Tibial artery (tissue), 4 donors: Measurements from ENCODE around the gene TMEM164.

Experiments
- DNase-seq, 2 donors: peaks; one replicate each; pipeline ENCODE4 v3.0.0-alpha.2; 2019
- H3K27ac ChIP-seq, 2 donors: fragments of 200-600 bp; sonication (generic) in 1 of 2; 1 replicate in 1 of 2; 2 replicates in 1 of 2; pipeline ENCODE4 v1.5.1; 2018 to 2019; ENCODE audit warnings: mild to moderate bottlenecking in 1 of 2
- H3K27me3 ChIP-seq, 2 donors: fragments of 200-600 bp; sonication (generic) in 1 of 2; one replicate each; pipeline versions ENCODE4 v1.5.1 to v1.6.0; 2016 to 2019
- H3K36me3 ChIP-seq, 3 donors: fragments of 200-600 bp; sonication (generic) in 2 of 3; one replicate each; pipeline ENCODE4 v1.5.1; 2016 to 2019; ENCODE audit warnings: mild to moderate bottlenecking in 2 of 3
- H3K4me1 ChIP-seq, 4 donors: fragments of 200-600 bp; sonication (generic) in 2 of 4; 1 replicate in 3 of 4; 2 replicates in 1 of 4; pipeline ENCODE4 v1.5.1; 2016 to 2019
- H3K4me3 ChIP-seq, 2 donors: fragments of 200-600 bp; sonication (generic) in 1 of 2; 1 replicate in 1 of 2; 2 replicates in 1 of 2; pipeline ENCODE4 v1.5.1; 2018 to 2019; ENCODE audit warnings: mild to moderate bottlenecking in 2 of 2
- H3K9me3 ChIP-seq, 3 donors: fragments of 200-600 bp; sonication (generic) in 1 of 3; one replicate each; pipeline ENCODE4 v1.5.1; 2016 to 2019
- CTCF ChIP-seq, 2 experiments: fragments of 200-600 bp in 1 of 2; fragments of 450-650 bp in 1 of 2; IDR thresholded peaks; one replicate each; pipeline ENCODE4 v1.5.1; 2017 to 2019; ENCODE audit warnings: antibody characterized with exemption in 2 of 2, mild to moderate bottlenecking in 1 of 2, moderate library complexity in 1 of 2
- intact Hi-C: fragments of 100-400 bp; cut with DNase I; formaldehyde crosslinking; loops from one replicate; pipeline ENCODE4 v1.15.0; 2023; ENCODE audit warnings: low total_unique reads

Gene TMEM164

GRCh38 chrX:110015032-110015431 is 12.1 kb downstream of the TMEM164 start:
- no peak for TF ChIP-seq CTCF (IDR thresholded peaks at IDR 0.05)
- H3K27me3 ChIP-seq: no peaks in the 10 kb centered on the region
- no peak for DNase-seq
- H3K36me3 ChIP-seq: no peaks in the 10 kb centered on the region
- H3K9me3 ChIP-seq: no peaks in the 10 kb centered on the region
- peaks cover 0 to 9% (median 3%) of the 10 kb centered on the region in 4 donors for H3K4me1 ChIP-seq
- intact Hi-C loops: no loop called here
- H3K4me3 ChIP-seq: no peak overlapping the region
- no peak overlapping the region for H3K27ac ChIP-seq

- DNase-seq: no peak
- intact Hi-C loops: no loop called here
- no peak for TF ChIP-seq CTCF (IDR thresholded peaks at IDR 0.05)
- no peaks in the 10 kb centered on the region for H3K27me3 ChIP-seq
- no peak overlapping the region for H3K27ac ChIP-seq
- H3K4me3 ChIP-seq: no peak overlapping the region
- H3K9me3 ChIP-seq: no peaks in the 10 kb centered on the region
- peaks cover 0 to 13% (median 7%) of the 10 kb centered on the region in 4 donors for H3K4me1 ChIP-seq
- H3K36me3 ChIP-seq: no peaks in the 10 kb centered on the region
Measured at GRCh38 chrX:110015915-110016314, 13.0 kb downstream of the TMEM164 start.

GRCh38 chrX:110020536-110020935 is 17.6 kb downstream of the TMEM164 start:
- Histone ChIP-seq H3K4me3 (no peak overlapping the region), H3K9me3 (no peaks in the 10 kb centered on the region), H3K27ac (peak overlapping the region; percentile 11 to 49), H3K4me1 (peaks cover 0 to 24% (median 7%) of the 10 kb centered on the region in 4 donors), H3K27me3 (no peaks in the 10 kb centered on the region), H3K36me3 (no peaks in the 10 kb centered on the region)
- intact Hi-C loops: no loop called here
- no peak for TF ChIP-seq CTCF (IDR thresholded peaks at IDR 0.05)
- DNase-seq: no peak

DNA sequence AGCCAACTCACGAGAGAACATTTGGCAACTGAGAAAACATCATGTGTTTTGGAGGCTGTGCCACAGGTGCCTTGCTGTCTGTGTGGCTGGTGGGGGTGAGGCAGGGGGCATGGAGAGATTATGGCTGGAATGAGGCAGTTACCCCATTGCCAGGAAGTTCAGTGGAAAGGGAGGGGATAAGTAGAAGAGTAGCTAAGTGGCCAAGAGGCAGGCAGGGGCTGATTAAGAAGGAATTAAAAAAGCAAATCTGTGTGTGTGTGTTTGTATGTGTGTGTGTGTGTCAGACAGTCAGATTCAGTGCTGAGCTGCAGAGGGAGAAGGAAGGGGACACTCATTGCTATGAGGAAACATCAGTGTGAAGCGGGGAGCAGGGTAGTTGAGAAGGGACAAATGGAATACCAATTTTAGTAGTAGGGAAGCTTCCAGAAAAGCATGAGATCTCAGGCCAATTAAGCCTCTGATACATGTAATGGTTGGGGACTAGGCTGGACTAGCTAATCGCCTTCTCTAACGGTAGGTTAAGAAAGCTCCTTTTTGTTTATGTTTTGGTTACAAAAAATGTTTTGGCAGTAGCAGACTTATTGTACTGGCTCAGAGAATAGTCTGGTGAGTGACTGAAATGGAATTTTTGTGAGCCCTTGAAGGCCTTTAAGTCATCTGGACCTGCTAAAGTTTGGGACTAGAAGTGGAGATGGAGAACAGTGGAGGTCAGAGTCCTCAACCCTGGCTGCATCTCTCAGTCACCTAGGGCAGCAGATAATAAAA is 18.5 kb downstream of the TMEM164 start:
- Histone ChIP-seq H3K4me3 (no peak overlapping the region), H3K9me3 (no peaks in the 10 kb centered on the region), H3K4me1 (peaks cover 0 to 24% (median 5%) of the 10 kb centered on the region in 4 donors), H3K27me3 (no peaks in the 10 kb centered on the region), H3K36me3 (no peaks in the 10 kb centered on the region), H3K27ac (peak overlapping the region; percentile 11 to 49)
- intact Hi-C loops: no loop called here
- DNase-seq: peak in 1 of 2 donors; percentile 65
- no peak for TF ChIP-seq CTCF (IDR thresholded peaks at IDR 0.05)

- DNase-seq: no peak
- no peak overlapping the region for H3K27ac ChIP-seq
- no peaks in the 10 kb centered on the region for H3K27me3 ChIP-seq
- H3K36me3 ChIP-seq: no peaks in the 10 kb centered on the region
- H3K9me3 ChIP-seq: no peaks in the 10 kb centered on the region
- intact Hi-C loops: no loop called here
- H3K4me3 ChIP-seq: no peak overlapping the region
- peaks cover 0 to 24% (median 5%) of the 10 kb centered on the region in 4 donors for H3K4me1 ChIP-seq
- no peak for TF ChIP-seq CTCF (IDR thresholded peaks at IDR 0.05)
Measured at GRCh38 chrX:110022599-110023448, 19.9 kb downstream of the TMEM164 start.
